ENCODE data around the gene UBE3C.

UBE3C gene

GRCh38 chr7:157208571-157209413 is 70.1 kb downstream of the UBE3C start:
- no peak overlapping the region for H3K4me3 ChIP-seq (replicated peaks; ENCODE audit: low read depth, low read length)
- TF ChIP-seq CTCF (IDR thresholded peaks at IDR 0.05; ENCODE audit: low read depth, low read length, missing control alignments) = no peak
- no peak for DNase-seq (ENCODE audit: extremely low read depth, low read depth)

- no peak for DNase-seq (ENCODE audit: extremely low read depth, low read depth)
- TF ChIP-seq CTCF (IDR thresholded peaks at IDR 0.05; ENCODE audit: low read depth, low read length, missing control alignments) = no peak
These were observed 72.0 kb downstream of the UBE3C start for GRCh38 chr7:157210682-157211081.

GRCh38 chr7:157211690-157212089 is 73.0 kb downstream of the UBE3C start:
- DNase-seq (ENCODE audit: extremely low read depth, low read depth) = no peak
- no peak overlapping the region for H3K4me3 ChIP-seq (replicated peaks; ENCODE audit: low read depth, low read length)
- no peak for TF ChIP-seq CTCF (IDR thresholded peaks at IDR 0.05; ENCODE audit: low read depth, low read length, missing control alignments)

More at GRCh38 chr7:157210682-157211081, 72.0 kb downstream of the UBE3C start:
- H3K4me3 ChIP-seq (replicated peaks; ENCODE audit: low read depth, low read length) = no peak overlapping the region

- DNase-seq (ENCODE audit: extremely low read depth, low read depth) = no peak
- TF ChIP-seq CTCF (IDR thresholded peaks at IDR 0.05; ENCODE audit: low read depth, low read length, missing control alignments) = no peak
- no peak overlapping the region for H3K4me3 ChIP-seq (replicated peaks; ENCODE audit: low read depth, low read length)
These were observed 80.4 kb downstream of the UBE3C start for GRCh38 chr7:157219154-157219553.

GRCh38 chr7:157220916-157221569 is 82.3 kb downstream of the UBE3C start:
- no peak for TF ChIP-seq CTCF (IDR thresholded peaks at IDR 0.05; ENCODE audit: low read depth, low read length, missing control alignments)
- H3K4me3 ChIP-seq (replicated peaks; ENCODE audit: low read depth, low read length) = no peak overlapping the region
- DNase-seq (ENCODE audit: extremely low read depth, low read depth) = no peak

- no peak for DNase-seq (ENCODE audit: extremely low read depth, low read depth)
- no peak for TF ChIP-seq CTCF (IDR thresholded peaks at IDR 0.05; ENCODE audit: low read depth, low read length, missing control alignments)
- H3K4me3 ChIP-seq (replicated peaks; ENCODE audit: low read depth, low read length) = no peak overlapping the region
These were observed 84.0 kb downstream of the UBE3C start for GRCh38 chr7:157222687-157223086.
